OCI-LY7 (cell line): ENCODE data around the gene KCTD10.

Source experiments
- EZH2phosphoT487 ChIP-seq: fragments of 200-600 bp; sonication (generic); IDR thresholded peaks from 2 replicates; pipeline ENCODE4 v1.6.1; 2018; ENCODE audit warnings: low read depth, borderline replicate concordance, mild to moderate bottlenecking, mixed run types, antibody characterized with exemption, low read length, moderate library complexity, mixed read lengths
- TF ChIP-seq, protein P1 (sequence below): fragments of 200-600 bp; sonication (generic); conservative IDR thresholded peaks from 2 replicates; pipeline ENCODE4 v1.5.1; 2014; ENCODE audit warnings: mild to moderate bottlenecking, antibody characterized with exemption, low read length, moderate library complexity, mixed read lengths

- TF ChIP-seq, protein P1, sequence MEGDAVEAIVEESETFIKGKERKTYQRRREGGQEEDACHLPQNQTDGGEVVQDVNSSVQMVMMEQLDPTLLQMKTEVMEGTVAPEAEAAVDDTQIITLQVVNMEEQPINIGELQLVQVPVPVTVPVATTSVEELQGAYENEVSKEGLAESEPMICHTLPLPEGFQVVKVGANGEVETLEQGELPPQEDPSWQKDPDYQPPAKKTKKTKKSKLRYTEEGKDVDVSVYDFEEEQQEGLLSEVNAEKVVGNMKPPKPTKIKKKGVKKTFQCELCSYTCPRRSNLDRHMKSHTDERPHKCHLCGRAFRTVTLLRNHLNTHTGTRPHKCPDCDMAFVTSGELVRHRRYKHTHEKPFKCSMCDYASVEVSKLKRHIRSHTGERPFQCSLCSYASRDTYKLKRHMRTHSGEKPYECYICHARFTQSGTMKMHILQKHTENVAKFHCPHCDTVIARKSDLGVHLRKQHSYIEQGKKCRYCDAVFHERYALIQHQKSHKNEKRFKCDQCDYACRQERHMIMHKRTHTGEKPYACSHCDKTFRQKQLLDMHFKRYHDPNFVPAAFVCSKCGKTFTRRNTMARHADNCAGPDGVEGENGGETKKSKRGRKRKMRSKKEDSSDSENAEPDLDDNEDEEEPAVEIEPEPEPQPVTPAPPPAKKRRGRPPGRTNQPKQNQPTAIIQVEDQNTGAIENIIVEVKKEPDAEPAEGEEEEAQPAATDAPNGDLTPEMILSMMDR: no peak
- TF ChIP-seq EZH2phosphoT487: no peak
Measured at GRCh38 chr12:109477185-109477962, at the start of gene KCTD10, which contains the start of gene UBE3B.
